LNCAP (cell line): ENCODE data around the gene NTRK2.

Experiments
- CTCF ChIP-seq: fragments of 450-650 bp; IDR thresholded peaks from 2 replicates; pipeline ENCODE4 v1.5.1; 2017; ENCODE audit warnings: mild to moderate bottlenecking

NTRK2 gene

GRCh38 chr9:84670138-84671041, 861 bp downstream of the NTRK2 start:
- TF ChIP-seq CTCF: no peak

GRCh38 chr9:84671586-84672521, 2.3 kb downstream of the NTRK2 start:
- TF ChIP-seq CTCF: no peak

GRCh38 chr9:84673806-84674205, 4.3 kb downstream of the NTRK2 start:
- no peak for TF ChIP-seq CTCF

- no peak for TF ChIP-seq CTCF
These were observed 7.6 kb downstream of the NTRK2 start for GRCh38 chr9:84677080-84677479.

GRCh38 chr9:84679571-84679970, 10.0 kb downstream of the NTRK2 start:
- TF ChIP-seq CTCF: no peak

- TF ChIP-seq CTCF: no peak
These were observed 12.2 kb downstream of the NTRK2 start for GRCh38 chr9:84681516-84682285.

GRCh38 chr9:84686068-84686467, 16.5 kb downstream of the NTRK2 start:
- TF ChIP-seq CTCF: no peak
